Renal pelvis (tissue), 4 donors: ENCODE data around the gene SELENOO. TPM values are rescaled to one million over a fixed set of nuclear protein-coding genes. Genes with fewer than 3 reads are reported as not detected.

Experiments used
- DNase-seq: peaks from one replicate; pipeline ENCODE4 v3.0.0-alpha.2; 2013
- polyA plus RNA-seq, 3 donors: library from polyadenylated mRNA; unstranded; fragments of 120-200 nt; gene quantifications; one replicate each; pipeline ENCODE4 v1.2.1, GENCODE V29; 2013; ENCODE audit not compliant: insufficient read length in 3 of 3

Gene SELENOO
- polyA plus RNA-seq, 3 donors, result 24.8 to 32.9 (median 28.9) TPM

DNA sequence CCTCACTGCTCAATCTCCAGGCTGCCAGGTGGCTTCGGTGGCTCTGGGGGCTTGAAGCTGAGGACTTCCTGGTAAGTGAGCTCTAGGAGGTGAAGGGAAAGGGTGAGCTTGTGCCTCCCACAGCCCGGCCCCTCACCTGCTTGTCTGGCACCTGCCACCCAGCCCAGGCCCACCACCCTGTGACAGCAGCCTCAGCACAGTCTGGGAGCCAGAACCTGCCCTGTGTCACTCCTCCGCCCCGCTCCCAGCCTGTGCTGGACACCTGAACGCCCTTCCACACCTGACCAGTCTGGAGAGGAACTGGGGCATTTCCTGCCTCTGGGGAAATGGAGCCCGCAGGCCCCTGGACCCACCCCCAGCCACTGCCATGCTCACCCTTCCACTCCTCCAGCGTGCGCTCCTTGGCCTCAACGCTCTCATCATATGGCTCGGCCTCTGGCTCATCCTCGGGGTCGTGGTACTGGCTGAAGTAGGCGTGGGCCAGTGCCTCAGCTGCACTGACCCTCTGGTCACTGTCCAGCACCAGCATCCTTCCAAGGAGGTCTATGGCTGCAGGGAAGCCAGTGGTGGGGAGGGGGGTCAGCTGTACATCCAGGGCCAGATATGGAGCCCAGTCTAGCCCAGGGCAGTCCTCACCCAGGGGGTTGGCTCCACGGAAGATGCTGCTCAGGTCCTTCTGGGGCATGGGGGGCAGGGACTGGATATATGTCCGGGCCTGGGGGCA lies 64.3 kb downstream of the SELENOO start:
- no peak for DNase-seq

DNA sequence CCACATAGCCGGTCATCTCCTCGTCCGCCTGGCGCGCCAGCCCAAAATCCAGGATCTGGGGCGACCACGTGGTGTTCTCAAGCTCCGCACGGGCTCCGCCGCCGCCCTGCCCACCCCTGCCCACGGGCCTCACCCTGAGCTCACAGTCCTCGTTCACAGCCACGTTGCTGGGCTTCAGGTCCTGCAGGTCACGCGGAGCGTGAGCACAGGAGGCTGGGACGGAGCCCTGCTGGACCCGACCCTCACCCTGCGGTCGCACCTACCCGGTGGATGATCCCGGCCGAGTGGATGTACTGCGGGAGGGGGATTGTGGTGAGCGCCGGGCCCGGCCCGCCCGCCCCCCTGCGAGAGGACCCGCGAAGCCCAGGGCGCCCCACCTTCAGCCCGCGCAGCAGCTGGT lies 66.2 kb downstream of the SELENOO start:
- no peak for DNase-seq

Other genes starting within 250 kb of the SELENOO start
- 10 to 100 TPM; 17.5 to 25.0 (median 22.2) TPM for gene PIM3, start 240.2 kb upstream of the SELENOO start, polyA plus RNA-seq
- under 1 TPM in 2 of 3 donors, not detected in 1; 0.03 to 0.06 TPM for gene IL17REL, start 188.2 kb upstream of the SELENOO start, polyA plus RNA-seq
- not detected for gene TTLL8, start 142.7 kb upstream of the SELENOO start, polyA plus RNA-seq
- gene MLC1, start 115.6 kb upstream of the SELENOO start, polyA plus RNA-seq, result 1 to 10 TPM in 1 of 3 donors, under 1 TPM in 2; 0.67 to 1.1 (median 0.82) TPM
- 1 to 10 TPM in 1 of 3 donors, under 1 TPM in 2; 0.70 to 1.1 (median 0.95) TPM for gene MOV10L1, start 111.0 kb upstream of the SELENOO start, polyA plus RNA-seq
- gene PANX2, start 30.3 kb upstream of the SELENOO start, polyA plus RNA-seq, result 1 to 10 TPM; 1.3 to 2.5 (median 2.5) TPM
- gene TRABD, start 15.1 kb upstream of the SELENOO start, polyA plus RNA-seq, result 10 to 100 TPM; 27.2 to 33.9 (median 30.3) TPM
- 10 to 100 TPM; 37.9 to 49.9 (median 48.1) TPM for gene TUBGCP6, start 44.0 kb downstream of the SELENOO start, polyA plus RNA-seq
- 10 to 100 TPM; 25.6 to 29.8 (median 26.7) TPM for gene HDAC10, start 50.3 kb downstream of the SELENOO start, polyA plus RNA-seq
- gene MAPK12, start 60.7 kb downstream of the SELENOO start, polyA plus RNA-seq, result 10 to 100 TPM; 16.7 to 17.7 (median 17.2) TPM
- gene MAPK11, start 69.4 kb downstream of the SELENOO start, polyA plus RNA-seq, result 10 to 100 TPM in 1 of 3 donors, 1 to 10 TPM in 2; 8.3 to 10.2 (median 9.7) TPM
- gene PLXNB2, start 106.6 kb downstream of the SELENOO start, polyA plus RNA-seq, result 100 to 1,000 TPM; 249 to 261 (median 258) TPM
- gene DENND6B, start 126.0 kb downstream of the SELENOO start, polyA plus RNA-seq, result 10 to 100 TPM; 13.9 to 18.7 (median 18.5) TPM
- 10 to 100 TPM; 46.5 to 54.7 (median 50.5) TPM for gene PPP6R2, start 142.3 kb downstream of the SELENOO start, polyA plus RNA-seq